Tibial artery (tissue), 4 donors: ENCODE measurements around the gene MYO3B.

Experiments used
- DNase-seq, 2 donors: peaks; one replicate each; pipeline ENCODE4 v3.0.0-alpha.2; 2019
- H3K27ac ChIP-seq, 2 donors: fragments of 200-600 bp; sonication (generic) in 1 of 2; 1 replicate in 1 of 2; 2 replicates in 1 of 2; pipeline ENCODE4 v1.5.1; 2018 to 2019; ENCODE audit warnings: mild to moderate bottlenecking in 1 of 2
- H3K27me3 ChIP-seq, 2 donors: fragments of 200-600 bp; sonication (generic) in 1 of 2; one replicate each; pipeline versions ENCODE4 v1.5.1 to v1.6.0; 2016 to 2019
- H3K36me3 ChIP-seq, 3 donors: fragments of 200-600 bp; sonication (generic) in 2 of 3; one replicate each; pipeline ENCODE4 v1.5.1; 2016 to 2019; ENCODE audit warnings: mild to moderate bottlenecking in 2 of 3
- H3K4me1 ChIP-seq, 4 donors: fragments of 200-600 bp; sonication (generic) in 2 of 4; 1 replicate in 3 of 4; 2 replicates in 1 of 4; pipeline ENCODE4 v1.5.1; 2016 to 2019
- H3K4me3 ChIP-seq, 2 donors: fragments of 200-600 bp; sonication (generic) in 1 of 2; 1 replicate in 1 of 2; 2 replicates in 1 of 2; pipeline ENCODE4 v1.5.1; 2018 to 2019; ENCODE audit warnings: mild to moderate bottlenecking in 2 of 2
- H3K9me3 ChIP-seq, 3 donors: fragments of 200-600 bp; sonication (generic) in 1 of 3; one replicate each; pipeline ENCODE4 v1.5.1; 2016 to 2019
- intact Hi-C: fragments of 100-400 bp; cut with DNase I; formaldehyde crosslinking; loops from one replicate; pipeline ENCODE4 v1.15.0; 2023; ENCODE audit warnings: low total_unique reads
- TF ChIP-seq, protein P1 (sequence below), 2 experiments: fragments of 200-600 bp in 1 of 2; fragments of 450-650 bp in 1 of 2; IDR thresholded peaks; one replicate each; pipeline ENCODE4 v1.5.1; 2017 to 2019; ENCODE audit warnings: antibody characterized with exemption in 2 of 2, mild to moderate bottlenecking in 1 of 2, moderate library complexity in 1 of 2

The MYO3B gene

DNA sequence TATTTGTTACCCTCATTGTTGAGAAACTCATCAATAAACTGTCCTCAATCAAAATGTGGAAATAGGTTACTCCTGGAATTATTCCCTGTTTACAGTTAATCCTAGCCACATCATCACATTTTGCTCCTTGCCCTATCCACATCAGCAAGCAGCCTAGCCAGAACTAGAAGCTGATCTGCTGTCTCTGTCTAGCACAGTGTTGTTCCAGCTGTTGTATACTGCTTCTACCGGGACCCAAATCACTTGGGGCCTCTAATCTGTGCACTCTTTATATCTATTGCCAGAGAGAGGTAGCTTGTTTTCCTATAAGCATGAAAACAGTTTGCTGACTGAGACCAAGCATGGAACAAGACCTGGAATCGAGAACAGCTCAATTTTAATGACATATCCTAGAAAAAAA is 341.0 kb downstream of the MYO3B start:
- no peaks in the 10 kb centered on the region for H3K9me3 ChIP-seq
- no peaks in the 10 kb centered on the region for H3K4me1 ChIP-seq
- H3K36me3 ChIP-seq: no peaks in the 10 kb centered on the region
- no peak overlapping the region for H3K4me3 ChIP-seq
- intact Hi-C loops: no loop called here
- TF ChIP-seq, protein P1, sequence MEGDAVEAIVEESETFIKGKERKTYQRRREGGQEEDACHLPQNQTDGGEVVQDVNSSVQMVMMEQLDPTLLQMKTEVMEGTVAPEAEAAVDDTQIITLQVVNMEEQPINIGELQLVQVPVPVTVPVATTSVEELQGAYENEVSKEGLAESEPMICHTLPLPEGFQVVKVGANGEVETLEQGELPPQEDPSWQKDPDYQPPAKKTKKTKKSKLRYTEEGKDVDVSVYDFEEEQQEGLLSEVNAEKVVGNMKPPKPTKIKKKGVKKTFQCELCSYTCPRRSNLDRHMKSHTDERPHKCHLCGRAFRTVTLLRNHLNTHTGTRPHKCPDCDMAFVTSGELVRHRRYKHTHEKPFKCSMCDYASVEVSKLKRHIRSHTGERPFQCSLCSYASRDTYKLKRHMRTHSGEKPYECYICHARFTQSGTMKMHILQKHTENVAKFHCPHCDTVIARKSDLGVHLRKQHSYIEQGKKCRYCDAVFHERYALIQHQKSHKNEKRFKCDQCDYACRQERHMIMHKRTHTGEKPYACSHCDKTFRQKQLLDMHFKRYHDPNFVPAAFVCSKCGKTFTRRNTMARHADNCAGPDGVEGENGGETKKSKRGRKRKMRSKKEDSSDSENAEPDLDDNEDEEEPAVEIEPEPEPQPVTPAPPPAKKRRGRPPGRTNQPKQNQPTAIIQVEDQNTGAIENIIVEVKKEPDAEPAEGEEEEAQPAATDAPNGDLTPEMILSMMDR (IDR thresholded peaks at IDR 0.05): no peak
- no peak overlapping the region for H3K27ac ChIP-seq
- no peaks in the 10 kb centered on the region for H3K27me3 ChIP-seq
- DNase-seq: no peak

DNA sequence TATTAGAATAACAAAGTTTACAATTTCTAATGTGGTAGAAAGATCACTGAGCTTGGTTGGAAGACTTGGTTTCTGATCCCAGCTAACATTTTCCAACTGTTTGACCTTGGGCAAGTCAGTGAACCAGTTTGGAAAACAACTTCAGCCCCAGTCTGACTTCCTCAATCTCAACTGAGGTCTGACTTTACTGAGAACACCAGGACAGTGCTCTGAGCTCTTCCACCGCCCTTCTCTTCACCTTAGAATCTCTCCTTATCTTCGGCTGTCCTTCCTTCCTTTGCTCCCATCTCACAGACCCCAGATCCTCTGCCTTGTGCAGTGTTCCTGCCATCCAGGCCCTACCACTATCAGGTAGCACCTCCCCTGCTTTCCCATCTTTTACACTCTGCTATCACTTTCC is 343.4 kb downstream of the MYO3B start:
- peaks cover 0 to 22% (median 16%) of the 10 kb centered on the region in 4 donors for H3K4me1 ChIP-seq
- no peaks in the 10 kb centered on the region for H3K36me3 ChIP-seq
- no peak for DNase-seq
- H3K27me3 ChIP-seq: no peaks in the 10 kb centered on the region
- TF ChIP-seq, protein P1 (IDR thresholded peaks at IDR 0.05): no peak
- no peak overlapping the region for H3K27ac ChIP-seq
- no peaks in the 10 kb centered on the region for H3K9me3 ChIP-seq
- intact Hi-C loops: no loop called here
- no peak overlapping the region for H3K4me3 ChIP-seq

DNA sequence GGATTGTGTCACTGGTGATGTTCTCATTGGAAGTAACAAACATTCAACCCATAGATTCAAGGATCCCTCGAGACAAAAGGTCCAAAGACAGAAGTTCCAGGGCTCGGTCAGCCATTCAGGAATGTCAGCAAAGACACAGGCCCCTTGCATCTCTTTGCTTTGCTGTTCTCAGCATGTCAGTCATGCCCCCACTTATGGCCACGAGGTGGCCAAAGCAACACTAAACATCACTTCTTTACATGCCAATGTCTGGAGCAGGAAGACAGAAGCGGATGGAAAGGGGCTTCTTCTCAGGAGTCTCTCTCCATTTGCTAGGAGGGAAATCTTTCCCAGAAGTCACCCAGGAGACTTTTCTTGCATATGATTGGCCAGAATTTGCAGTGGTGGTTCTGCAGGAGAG is 345.6 kb downstream of the MYO3B start:
- Histone ChIP-seq H3K27me3 (no peaks in the 10 kb centered on the region), H3K4me1 (peaks cover 0 to 35% (median 19%) of the 10 kb centered on the region in 4 donors), H3K9me3 (no peaks in the 10 kb centered on the region), H3K27ac (no peak overlapping the region), H3K4me3 (no peak overlapping the region), H3K36me3 (no peaks in the 10 kb centered on the region)
- TF ChIP-seq, protein P1 (IDR thresholded peaks at IDR 0.05): no peak
- DNase-seq: no peak
- intact Hi-C loops: no loop called here

DNA sequence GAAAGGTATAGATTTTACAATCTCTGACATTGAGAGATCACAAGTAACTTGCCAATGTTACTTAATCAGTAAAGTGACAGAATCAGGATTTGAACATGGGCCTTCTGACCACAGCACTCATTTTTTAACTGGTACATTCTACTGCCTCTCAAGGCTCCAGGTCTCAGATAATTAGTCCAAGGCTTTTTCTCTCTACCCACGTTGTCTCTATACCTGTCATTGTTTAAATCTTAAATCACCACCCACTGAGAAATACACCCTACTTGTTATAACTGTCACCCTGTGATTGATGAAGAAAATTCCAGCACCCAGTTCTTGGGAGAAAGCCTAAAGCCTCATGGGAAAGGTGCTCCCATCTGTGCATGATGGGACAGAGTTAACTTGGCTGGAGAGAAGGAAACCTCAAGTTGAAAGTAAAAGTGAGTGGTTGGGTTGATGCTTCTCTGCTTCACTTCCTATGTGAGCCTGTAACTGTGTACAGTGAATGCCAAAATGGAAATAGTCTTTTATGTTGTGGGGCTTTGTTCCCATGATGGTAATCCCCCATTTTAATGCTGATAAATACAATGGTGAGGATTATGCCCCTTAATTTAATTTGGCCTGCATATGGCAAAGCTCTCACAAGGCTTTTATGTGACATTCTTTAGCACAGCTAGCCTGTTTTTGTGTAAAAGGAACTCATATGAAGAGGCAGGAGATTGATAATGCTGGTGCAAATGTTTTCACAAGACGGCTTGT is 347.1 kb downstream of the MYO3B start:
- Histone ChIP-seq H3K4me3 (no peak overlapping the region), H3K27me3 (no peaks in the 10 kb centered on the region), H3K36me3 (no peaks in the 10 kb centered on the region), H3K9me3 (no peaks in the 10 kb centered on the region), H3K4me1 (peaks cover 0 to 45% (median 22%) of the 10 kb centered on the region in 4 donors), H3K27ac (peak overlapping the region; percentile 56 to 69)
- DNase-seq: no peak
- intact Hi-C loops: no loop called here
- TF ChIP-seq, protein P1 (IDR thresholded peaks at IDR 0.05): no peak

DNA sequence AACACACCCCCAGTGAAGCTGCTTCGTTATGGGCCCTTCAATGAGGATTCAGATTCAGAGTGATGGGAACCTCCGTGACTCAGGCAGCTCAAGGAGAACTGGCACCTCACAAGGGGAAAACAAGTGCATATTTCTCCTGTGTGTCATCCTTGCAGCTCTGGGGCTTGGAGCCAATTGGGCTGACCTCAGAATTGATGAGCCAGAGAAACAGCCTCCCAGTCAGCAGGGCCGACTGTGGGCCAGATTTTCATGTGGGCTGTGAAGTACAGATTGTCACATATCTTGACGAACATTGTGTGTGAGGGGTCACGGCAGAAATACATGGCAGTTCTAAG is 347.6 kb downstream of the MYO3B start:
- peaks cover 0 to 50% (median 25%) of the 10 kb centered on the region in 4 donors for H3K4me1 ChIP-seq
- intact Hi-C loops: no loop called here
- no peak overlapping the region for H3K4me3 ChIP-seq
- peak; percentile 93 for DNase-seq
- H3K27ac ChIP-seq: peak overlapping the region; percentile 56 to 69
- H3K9me3 ChIP-seq: no peaks in the 10 kb centered on the region
- TF ChIP-seq, protein P1 (IDR thresholded peaks at IDR 0.05): no peak
- H3K36me3 ChIP-seq: no peaks in the 10 kb centered on the region
- H3K27me3 ChIP-seq: no peaks in the 10 kb centered on the region
